ENCODE measurements around the gene PEPD.

The PEPD gene

GRCh38 chr19:33418461-33418860 lies 103.1 kb downstream of the PEPD start:
- DNase-seq, result no peak

GRCh38 chr19:33417751-33418150 lies 103.8 kb downstream of the PEPD start:
- DNase-seq, result no peak

DNA sequence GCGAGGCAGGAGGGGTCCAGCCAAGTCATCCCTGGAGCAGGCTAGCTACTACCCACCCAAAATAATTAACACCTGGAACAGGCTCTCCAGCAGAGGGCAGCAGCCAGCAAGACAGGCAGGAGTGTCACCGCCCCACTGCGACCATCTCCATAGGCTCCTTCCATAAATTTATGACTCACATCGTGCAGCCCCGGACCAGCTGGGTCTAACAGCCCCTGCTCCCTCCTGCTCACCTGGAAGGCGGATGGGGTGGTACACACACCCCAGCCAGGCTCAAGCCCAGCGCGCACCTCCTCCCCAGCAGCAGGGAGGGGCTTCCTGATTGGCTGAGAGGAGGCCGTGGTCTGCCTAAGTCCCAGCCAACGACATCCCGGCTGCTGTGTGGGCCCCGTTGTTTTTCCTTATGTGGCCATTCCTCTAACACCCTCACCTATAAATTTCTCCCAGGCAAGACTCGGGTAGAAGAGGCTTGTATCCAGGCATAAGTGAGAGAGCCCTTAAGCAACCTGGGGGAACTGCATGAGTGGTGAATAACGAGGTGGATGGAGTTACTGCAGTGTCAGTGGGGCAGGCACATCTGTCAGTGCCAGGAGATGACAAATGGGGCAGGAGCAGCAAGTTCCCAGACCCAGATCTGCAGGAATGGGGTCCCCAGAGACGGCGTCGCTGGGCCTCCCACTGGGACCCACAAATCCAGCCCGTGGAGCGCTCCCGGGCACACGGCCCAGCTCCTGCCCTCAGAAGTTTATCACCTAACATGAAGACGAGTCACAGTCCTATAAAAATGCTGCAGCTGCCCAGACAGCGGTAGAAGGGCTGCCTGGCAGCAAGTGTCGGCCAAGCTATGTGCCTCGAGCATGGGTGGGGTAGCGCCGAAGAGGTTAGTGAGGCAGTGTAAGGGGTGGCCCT lies 105.0 kb downstream of the PEPD start:
- DNase-seq, result peak; percentile 55

DNA sequence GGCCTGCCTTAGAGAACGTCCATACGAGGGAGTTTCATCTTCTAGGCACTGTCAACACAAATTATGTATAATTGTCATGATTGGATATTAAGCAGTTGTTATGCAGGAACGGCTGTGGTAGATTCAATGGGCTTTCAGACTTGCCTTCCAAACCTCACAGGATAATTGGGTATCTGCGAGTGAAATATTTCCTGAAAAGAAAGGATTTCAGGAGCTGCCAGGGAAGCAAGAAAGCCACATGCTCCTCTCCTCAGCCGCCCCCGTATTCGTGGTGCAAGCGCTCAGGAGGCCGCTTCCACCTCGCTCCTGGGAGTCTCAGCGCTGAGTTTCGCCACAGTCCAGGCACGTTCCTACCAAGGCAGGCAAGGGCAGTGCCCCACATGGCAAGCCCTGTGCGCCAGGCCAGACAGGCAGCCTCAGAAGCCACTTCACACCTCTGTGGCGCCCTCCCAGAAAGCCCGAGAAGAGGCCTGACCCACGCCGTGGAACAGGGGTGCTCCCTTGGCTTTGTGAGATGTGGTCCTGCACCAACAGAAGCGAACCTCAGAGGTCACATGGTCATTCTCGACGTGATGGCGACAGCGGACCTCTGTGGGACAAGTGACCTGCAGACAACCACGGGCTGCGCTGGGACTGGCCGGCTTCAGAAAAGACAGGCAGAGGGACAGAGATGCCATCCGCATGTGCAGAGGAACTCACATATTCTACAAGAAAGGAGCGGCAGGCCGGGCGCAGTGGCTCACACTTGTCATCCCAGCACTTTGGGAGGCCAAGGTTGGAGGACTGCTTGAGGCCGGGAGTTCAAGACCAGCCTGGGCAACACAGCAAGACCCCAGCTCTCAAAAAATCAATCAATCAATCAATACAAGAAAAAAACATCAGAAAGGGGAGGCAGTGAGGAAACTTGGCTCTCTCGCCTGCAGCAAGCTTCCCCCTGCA lies 106.7 kb downstream of the PEPD start:
- no peak for DNase-seq

- no peak for DNase-seq
These were observed 107.5 kb downstream of the PEPD start for GRCh38 chr19:33413868-33414666.

DNA sequence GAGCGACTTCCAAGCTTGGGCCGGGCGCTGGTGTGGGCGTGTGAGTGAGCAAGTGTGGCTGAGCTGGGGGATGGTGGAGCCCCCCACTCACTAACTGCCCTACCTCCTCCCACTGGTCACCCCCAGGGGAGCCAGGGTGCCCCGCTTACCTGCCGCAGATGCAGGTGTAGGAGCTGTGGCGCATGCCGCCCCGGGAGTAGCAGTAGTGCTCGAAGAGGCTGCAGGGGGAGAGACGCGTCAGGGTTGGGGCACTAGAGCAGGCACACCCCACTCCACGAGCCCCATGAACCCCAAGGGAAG lies 108.2 kb downstream of the PEPD start:
- DNase-seq, result no peak

GRCh38 chr19:33412601-33413425 lies 108.8 kb downstream of the PEPD start:
- no peak for DNase-seq

GRCh38 chr19:33411621-33412180 lies 109.9 kb downstream of the PEPD start:
- no peak for DNase-seq

- no peak for DNase-seq
These were observed 110.6 kb downstream of the PEPD start for GRCh38 chr19:33410915-33411401.

- DNase-seq, result no peak
These were observed 111.5 kb downstream of the PEPD start for GRCh38 chr19:33409906-33410685.

DNA sequence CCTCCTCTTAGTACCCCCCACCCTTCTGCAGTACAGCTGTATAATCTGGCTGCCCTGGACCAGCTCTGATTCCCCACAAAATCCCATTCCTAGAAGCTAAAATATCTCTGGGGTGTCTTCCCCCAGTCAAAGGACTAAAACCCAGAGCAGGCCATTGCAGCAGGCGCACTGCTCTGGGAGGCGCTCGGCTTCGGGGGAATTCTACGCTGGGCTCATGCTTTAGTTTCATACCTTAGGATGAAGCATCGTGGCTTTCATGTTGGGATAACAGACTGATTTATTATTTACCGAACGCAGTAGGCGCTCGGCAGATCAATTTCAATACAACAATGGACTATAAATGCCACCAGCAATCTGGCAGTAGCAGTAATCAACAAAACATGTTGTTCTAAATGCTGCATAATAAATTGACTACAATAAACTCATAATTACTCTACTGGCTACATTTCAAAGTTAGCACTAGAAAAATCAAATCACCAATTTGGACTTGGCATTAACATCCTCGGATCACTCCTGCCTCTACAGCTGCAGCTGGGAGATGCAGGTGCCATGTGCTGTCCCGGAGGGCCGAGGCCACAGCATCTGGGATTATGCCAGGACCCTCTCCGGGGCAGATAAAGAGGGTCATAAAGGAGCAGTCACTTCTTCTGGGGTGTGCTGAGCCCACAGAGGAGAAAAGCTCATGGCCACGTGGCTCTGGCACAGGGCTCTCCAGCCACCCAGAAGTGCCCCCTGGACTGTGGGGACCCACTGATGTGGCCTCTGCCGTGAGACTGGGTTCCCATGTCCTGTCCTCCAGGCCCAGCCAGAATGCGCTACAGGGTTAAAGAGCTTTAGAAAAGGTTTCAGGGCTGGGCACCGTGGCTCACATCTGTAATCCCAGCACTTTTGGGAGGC lies 112.8 kb downstream of the PEPD start:
- no peak for DNase-seq

GRCh38 chr19:33408116-33408515 lies 113.5 kb downstream of the PEPD start:
- no peak for DNase-seq

GRCh38 chr19:33407716-33408115 lies 113.9 kb downstream of the PEPD start:
- no peak for DNase-seq

GRCh38 chr19:33407140-33407551 lies 114.4 kb downstream of the PEPD start:
- no peak for DNase-seq

DNA sequence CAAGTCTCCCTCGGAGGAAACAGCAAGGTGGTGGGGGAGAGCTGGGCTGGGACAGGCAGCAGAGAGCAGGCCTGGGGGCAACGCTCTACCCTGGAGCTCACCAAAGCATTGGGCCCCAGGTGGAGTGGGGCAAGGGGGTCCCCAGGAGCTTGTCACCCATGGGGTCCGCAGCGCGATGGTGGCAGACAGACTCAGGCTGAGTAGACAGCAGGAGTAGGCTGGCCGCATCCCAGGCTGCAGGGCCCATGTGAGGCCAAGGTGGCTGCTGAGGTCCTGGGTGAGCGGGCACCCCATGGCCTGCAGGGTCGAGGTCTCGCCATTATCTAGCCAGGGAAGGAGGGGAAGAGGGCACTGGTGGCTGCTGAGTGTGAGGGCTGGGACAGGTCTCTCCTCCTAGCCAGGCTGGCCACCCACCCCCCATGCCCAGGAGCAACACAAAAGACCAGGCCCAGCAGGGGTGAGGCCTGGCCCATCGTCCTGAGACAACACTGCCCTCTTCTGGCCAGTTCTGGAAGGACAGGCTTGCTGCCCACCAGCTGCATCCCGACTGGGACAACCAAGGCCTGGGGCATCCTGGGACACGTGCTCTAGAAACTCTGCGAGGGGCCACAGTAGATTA lies 115.0 kb downstream of the PEPD start:
- DNase-seq, result peak; percentile 56

DNA sequence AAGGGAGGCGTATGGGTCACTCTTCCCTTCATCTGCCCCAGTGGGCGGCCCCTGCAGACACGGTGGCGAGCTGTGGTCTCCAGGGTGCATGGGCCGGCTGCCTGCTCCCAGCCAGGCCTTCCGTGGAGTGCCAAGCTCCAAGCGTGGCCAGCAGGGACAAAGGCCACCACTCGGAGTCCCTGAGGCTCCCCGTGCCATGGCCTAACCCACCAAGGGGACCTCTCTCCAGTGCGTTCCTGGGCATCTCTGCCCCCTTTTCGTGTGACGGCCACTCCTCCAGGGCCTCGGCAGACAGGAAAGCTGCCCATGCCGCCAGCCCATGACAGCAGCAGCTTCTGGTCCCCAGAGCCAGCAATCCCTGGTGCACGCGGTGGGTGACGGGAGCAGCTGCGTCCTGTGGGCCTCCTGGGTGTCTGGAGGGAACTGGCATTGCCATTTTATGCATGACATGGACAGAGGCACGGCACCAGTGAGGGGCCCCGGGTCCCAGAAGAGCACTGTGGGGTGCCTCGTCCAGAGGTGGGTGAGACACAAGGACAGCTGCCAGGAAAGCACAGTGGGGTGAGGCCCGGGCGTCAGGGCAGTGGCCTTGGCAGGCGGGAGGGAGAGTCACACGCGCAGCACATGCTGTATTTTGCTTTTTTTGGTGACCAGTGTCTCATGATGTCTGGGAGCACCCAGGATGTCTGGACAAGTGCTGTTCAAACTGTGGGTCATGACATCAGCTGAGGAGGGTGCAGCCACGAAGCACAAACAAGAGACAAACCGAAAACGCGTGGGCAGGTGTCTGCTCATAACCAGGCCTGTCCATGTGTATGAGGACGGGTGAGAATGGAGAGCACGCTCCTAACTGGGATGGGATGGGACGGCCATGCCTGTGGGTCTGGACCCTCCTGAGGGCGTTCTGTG lies 115.8 kb downstream of the PEPD start:
- no peak for DNase-seq

DNA sequence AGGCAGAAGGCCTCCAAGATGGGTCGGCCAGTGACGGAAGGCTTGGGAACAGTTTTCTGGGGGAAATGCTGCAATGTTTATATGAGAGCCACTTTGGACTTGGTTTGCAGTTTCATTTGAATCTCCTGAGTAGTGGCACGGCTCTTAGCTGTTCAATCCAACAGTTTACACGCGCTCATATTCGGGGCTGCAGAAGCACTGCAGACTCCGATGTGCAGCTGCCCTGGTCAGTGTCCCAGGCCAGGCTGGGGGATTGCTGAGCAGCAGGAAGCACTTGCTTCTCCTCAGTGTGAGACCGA lies 116.4 kb downstream of the PEPD start:
- no peak for DNase-seq

GRCh38 chr19:33404506-33405253 lies 116.9 kb downstream of the PEPD start:
- no peak for DNase-seq
